HG03175 (cell line): ENCODE data around the gene ZBTB46.
"Not testable (repeated sequence)": the region's sequence is repeated elsewhere in the genome, so short reads cannot be mapped to it uniquely, and the experiment has no call there.

Experiments used
- ATAC-seq: cut with Tn5 transposase; IDR thresholded peaks from one replicate; pipeline ENCODE4 v1.9.1; 2021; ENCODE audit warnings: mild to moderate bottlenecking, moderate library complexity; ENCODE audit not compliant: unreplicated experiment

Gene ZBTB46

GRCh38 chr20:63819224-63819921 lies 11.7 kb downstream of the ZBTB46 start:
- no peak for ATAC-seq

DNA sequence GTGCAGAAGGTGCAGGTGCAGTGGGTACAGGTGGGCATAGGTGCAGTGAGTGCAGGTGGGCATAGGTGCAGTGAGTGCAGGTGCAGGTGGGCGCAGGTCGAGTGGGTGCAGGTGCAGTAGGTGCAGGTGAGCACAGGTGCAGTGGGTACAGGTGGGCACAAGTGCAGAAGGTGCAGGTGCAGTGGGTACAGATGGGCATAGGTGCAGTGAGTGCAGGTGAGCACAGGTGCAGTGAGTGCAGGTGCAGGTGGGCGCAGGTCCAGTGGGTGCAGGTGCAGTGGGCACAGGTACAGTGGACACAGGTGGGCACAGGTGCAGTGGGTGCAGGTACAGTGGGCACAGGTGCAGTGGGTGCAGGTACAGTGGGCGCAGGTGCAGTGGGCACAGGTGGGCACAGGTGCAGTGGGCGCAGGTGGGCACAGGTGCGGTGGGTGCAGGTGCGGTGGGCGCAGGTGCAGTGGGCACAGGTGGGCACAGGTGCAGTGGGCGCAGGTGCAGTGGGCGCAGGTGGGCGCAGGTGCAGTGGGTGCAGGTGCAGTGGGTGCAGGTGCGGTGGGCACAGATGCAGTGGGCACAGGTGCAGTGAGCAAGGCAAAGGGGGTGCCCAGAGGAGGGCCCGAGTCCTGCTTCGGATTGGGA lies 15.3 kb downstream of the ZBTB46 start:
- ATAC-seq, result no peak

DNA sequence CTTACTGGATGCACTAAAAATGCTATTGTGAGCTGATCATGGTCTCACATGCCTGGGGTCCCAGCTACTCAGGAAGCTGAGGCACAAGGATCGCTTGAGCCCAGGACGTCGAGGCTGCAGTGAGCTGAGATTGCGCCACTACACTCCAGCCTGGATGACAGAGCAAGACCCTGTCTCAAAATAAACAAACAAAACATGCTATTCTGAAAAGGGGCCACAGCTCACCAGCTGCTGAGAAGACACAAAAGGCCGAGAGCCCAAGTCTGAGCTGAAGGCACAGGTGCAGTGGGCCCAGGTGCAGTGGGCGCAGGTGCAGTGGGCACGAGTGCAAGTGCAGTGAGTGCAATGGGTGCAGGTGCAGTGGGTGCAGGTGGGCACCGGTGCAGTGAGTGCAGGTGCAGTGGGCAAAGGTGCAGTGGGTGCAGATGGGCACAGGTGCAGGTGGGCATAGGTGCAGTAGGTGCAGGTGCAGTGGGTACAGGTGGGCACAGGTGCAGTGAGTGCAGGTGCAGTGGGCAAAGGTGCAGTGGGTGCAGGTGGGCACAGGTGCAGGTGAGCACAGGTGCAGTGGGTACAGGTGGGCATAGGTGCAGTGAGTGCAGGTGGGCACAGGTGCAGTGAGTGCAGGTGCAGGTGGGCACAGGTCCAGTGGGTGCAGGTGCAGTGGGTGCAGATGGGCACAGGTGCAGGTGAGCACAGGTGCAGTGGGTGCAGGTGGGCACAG lies 16.0 kb downstream of the ZBTB46 start:
- ATAC-seq, result no peak

- no peak for ATAC-seq
Observed at GRCh38 chr20:63811491-63811875, 19.6 kb downstream of the ZBTB46 start.

DNA sequence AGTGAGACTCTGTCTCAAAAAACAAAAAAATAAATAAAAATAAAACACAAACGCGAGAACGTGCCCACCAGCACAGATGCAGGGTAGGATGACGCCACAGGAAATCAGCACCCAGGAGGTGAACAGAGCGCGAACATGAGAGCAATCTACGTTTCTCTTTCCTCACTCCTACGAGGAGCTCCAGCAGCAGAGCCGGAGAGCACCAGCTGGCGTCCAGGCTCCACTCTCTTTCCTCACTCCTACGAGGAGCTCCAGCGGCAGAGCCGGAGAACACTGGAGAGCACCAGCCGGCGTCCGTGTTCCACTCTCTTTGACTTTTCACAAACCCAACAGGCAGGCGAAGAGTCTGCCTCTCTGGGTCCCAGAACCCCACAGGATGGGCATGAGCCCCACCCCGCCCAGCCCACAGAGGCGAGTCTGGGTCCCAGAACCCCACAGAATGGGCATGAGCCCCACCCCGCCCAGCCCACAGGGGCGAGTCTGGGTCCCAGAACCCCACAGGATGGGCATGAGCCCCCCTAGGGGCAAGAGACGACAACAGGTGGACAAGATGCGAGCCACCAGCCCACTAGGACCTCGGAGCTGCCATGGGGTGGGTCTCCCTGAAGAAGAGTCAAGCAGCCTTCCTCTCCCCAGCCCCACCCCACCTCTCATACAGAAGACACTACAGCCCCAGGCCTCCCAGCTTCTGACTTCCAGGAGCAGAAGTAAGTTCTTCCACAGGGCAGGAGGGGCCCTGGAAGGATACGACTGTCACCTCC lies 20.2 kb downstream of the ZBTB46 start:
- no peak for ATAC-seq

GRCh38 chr20:63809856-63810255 lies 21.2 kb downstream of the ZBTB46 start:
- no peak for ATAC-seq

DNA sequence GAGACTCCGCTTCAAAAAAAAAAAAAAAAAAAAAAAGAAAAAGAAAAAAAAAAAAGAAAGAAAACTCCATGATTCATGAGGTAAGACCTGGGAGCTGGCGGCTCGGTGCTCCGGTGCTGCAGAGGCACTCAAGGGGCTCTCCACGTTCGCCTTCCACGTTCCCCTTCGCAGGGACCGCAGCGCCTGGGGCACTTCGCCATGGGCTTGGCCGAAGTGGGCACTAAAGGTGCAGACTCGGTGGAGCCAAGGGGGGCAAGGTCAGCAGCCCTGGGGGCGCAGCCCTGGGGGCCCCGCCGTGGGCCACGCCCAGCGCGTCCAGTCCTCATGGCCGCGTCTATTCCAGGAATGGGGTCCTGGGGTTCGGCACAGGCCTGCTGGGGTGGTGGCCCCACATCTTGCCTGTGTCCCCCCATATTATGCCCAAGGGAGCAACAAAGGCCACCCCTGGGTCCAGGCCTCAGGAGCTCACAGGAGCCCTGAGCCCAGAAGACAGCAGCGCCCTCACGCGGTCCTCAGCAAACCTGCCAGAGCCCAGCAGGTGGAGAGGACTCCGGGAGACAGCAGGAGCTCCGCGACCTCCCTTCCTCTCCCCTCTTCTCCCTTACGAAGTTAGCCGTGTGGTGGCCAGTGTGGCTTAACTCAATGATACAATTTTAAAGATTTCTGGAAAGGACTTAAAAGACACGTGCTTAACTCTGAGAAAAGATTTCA lies 21.9 kb downstream of the ZBTB46 start:
- no peak for ATAC-seq

GRCh38 chr20:63808145-63808724 lies 22.8 kb downstream of the ZBTB46 start:
- ATAC-seq, result no peak

- ATAC-seq, result no peak
Observed at GRCh38 chr20:63807654-63808053, 23.4 kb downstream of the ZBTB46 start.

- ATAC-seq, result no peak
Observed at GRCh38 chr20:63804308-63804636, 26.8 kb downstream of the ZBTB46 start.

DNA sequence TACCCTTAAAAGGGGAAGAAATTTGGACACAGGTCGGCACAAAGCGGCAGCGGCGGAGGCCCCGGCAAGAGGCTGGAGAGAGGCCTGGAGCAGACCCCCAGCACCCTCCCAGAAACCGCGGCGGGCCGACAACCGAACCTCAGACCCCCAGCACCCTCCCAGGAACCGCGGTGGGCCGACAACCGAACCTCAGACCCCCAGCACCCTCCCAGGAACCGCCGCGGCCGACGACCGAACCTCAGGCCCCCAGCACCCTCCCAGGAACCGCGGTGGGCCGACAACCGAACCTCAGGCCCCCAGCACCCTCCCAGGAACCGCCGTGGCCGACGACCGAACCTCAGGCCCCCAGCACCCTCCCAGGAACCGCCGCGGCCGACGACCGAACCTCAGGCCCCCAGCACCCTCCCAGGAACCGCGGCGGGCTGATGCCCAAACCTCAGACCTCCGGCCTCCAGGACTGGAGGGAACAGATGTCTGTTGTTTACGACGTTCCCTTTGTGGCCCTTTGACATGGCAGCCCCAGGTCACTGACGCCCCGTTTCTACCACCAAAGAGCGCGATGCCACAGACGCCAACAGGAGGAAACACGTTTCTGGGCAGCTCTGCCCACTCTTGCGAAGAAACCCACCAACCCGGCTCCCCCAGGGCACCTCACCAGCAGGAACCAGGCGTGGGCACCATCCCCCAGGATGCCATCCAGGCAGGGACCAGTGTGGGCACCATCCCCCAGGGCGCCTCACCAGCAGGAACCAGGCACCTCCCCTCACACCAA lies 28.4 kb downstream of the ZBTB46 start:
- ATAC-seq, result no peak

DNA sequence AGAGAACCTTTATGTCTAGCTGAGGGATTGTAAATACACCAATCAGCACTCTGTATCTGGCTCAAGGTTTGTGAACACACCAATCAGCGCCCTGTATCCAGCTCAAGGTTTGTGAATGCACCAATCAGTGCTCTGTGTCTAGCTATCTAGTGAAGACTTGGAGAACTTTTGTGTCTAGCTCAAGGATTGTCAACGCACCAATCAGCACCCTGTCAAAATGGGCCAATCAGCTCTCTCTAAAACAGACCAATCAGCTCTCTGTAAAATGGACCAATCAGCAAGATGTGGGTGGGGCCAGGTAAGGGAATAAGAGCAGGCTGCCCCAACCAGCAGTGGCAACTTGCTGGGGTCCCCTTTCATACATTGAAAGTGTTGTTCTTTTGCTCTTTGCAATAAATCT lies 29.9 kb downstream of the ZBTB46 start:
- ATAC-seq, result not testable (repeated sequence)

DNA sequence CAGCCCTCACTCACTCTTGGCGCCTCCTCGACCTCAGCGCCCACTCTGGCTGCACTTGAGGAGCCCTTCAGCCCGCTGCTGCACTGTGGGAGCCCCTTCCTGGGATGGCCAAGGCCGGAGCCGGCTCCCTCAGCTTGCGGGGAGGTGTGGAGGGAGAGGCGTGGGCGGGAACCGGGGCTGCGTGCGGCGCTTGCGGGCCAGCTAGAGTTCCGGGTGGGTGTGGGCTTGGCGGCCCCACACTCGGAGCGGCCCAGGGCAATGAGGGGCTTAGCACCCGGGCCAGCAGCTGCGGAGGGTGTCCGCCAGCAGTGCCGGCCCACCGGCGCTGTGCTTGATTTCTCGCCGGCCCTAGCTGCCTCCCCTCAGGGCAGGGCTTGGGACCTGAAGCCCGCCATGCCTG lies 30.7 kb downstream of the ZBTB46 start:
- not testable (repeated sequence) for ATAC-seq

DNA sequence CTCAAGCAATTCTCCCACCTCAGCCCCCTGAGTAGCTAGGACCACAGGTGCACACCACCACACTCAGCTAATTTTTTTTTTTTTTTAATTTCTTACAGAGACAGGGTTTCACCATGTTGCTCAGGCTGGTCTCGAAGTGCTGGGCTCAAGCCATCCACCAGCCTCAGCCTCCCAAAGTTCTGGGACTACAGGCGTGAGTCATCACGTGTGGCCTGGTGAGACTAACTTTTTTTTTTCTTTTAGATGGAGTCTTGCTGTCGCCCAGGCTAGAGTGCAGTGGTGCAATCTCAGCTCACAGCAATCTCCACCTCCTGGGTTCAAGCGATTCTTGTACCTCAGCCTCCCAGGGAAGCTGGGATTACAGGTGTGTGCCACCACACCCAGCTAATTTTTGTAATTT lies 31.9 kb downstream of the ZBTB46 start:
- not testable (repeated sequence) for ATAC-seq

DNA sequence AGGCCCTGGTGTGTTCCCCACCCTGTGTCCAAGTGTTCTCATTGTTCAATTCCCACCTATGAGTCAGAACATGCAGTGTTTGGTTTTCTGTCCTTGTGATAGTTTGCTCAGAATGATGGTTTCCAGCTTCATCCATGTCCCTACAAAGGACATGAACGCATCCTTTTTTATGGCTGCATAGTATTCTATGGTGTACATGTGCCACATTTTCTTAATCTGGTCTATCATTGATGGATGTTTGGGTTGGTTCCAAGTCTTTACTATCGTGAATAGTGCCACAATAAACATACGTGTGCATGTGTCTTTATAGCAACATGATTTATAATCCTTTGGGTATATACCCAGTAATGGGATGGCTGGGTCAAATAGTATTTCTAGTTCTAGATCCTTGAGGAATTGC lies 33.9 kb downstream of the ZBTB46 start:
- ATAC-seq, result not testable (repeated sequence)

- ATAC-seq, result no peak
Observed at GRCh38 chr20:63795178-63795830, 35.8 kb downstream of the ZBTB46 start.

DNA sequence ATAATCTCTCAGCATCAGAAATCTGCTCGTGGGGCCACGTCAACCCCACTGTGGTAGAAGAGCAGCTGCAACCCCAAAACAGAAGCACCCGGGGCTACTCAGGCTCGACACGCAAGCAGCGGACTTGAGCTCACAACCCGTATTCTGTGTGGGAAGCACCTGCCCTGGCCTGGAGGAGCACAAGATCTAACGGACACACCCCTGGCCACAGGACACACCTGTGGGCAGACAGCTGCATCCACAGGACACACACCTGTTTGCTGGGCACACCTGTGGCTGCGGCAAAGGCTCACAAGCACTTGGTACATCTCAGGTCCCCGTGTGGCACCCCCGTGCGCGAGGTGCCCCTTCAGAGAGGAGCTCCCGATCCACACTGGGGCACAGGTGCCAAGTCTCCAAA lies 36.5 kb downstream of the ZBTB46 start:
- ATAC-seq, result no peak

- ATAC-seq, result no peak
Observed at GRCh38 chr20:63792866-63793265, 38.2 kb downstream of the ZBTB46 start.

DNA sequence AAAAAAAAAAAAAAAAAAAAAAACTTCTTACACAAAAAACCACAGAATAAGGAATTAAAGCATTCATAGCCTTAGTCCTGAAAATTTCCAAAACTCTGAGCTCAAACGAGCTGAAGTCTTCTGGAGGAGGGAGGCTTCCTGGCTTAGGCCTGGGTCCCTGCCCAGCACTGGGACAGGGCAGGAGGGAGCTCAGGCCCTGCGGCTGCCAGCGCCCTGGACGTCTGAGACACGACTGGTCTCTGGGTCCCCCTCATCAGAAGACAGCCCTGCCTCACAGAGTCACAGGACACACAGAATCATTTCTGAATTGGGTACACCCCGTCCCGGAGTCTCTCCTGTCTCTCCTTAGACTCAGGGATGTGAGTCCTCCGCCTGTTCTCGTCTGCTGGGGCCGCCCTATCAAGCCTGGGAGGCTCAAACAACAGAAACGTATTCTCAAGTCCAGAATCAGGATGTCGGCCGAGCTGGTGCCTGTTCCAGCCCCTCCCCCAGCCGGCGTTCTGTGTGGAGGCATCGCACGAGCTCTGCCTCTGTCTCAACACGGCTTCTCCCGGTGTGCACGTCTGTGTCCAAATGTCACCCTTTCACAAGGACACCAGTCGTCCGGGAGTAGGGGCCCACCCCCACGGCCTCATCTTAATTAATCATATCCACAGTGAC lies 39.4 kb downstream of the ZBTB46 start:
- ATAC-seq, result no peak
